SU-DHL-6 (cell line): Measurements from ENCODE around the gene CFAP99.

Experiments used
- CTCF ChIP-seq: fragments of 200-600 bp; sonication (generic); IDR thresholded peaks from one replicate; pipeline ENCODE4 v1.5.1; 2017; ENCODE audit warnings: antibody characterized with exemption, mild to moderate bottlenecking, low read length, moderate library complexity; ENCODE audit not compliant: insufficient read depth, poor library complexity, severe bottlenecking
- EZH2phosphoT487 ChIP-seq: fragments of 200-600 bp; sonication (generic), shearing (Covaris generic); conservative IDR thresholded peaks from 2 replicates; pipeline ENCODE4 v1.6.1; 2018; ENCODE audit warnings: mild to moderate bottlenecking, antibody characterized with exemption, low read length, moderate library complexity, mixed read lengths

- TF ChIP-seq CTCF (no peak), EZH2phosphoT487 (no peak)
Observed at GRCh38 chr4:2480649-2481048, 61.9 kb downstream of the CFAP99 start.
